Cardiac muscle cell (in vitro differentiated cells and primary cell): ENCODE results near the gene NADK2. TPM values are rescaled to one million over a fixed set of nuclear protein-coding genes. Genes with fewer than 3 reads are reported as not detected.

ENCODE experiments used
- DNase-seq, 2 donors: peaks; one replicate each; pipeline versions ENCODE4 v3.0.0 to v3.0.0-alpha.2; 2010 to 2017; ENCODE audit warnings: low read depth in 1 of 2, low spot score in 1 of 2
- H3K27ac ChIP-seq: fragments of 200-600 bp; sonication (generic); 2 replicates; pipeline ENCODE4 v1.5.1; 2016
- H3K27me3 ChIP-seq: fragments of 200-600 bp; sonication (generic); 2 replicates; pipeline ENCODE4 v1.6.0; 2016; ENCODE audit warnings: control low read depth
- H3K36me3 ChIP-seq: fragments of 200-600 bp; sonication (generic); 2 replicates; pipeline ENCODE4 v1.5.1; 2016; ENCODE audit warnings: control low read depth
- H3K4me1 ChIP-seq: fragments of 200-600 bp; sonication (generic); 2 replicates; pipeline ENCODE4 v1.8.1; 2017; ENCODE audit warnings: low read depth, mild to moderate bottlenecking, mixed run types
- H3K4me3 ChIP-seq: fragments of 200-600 bp; sonication (generic); 2 replicates; pipeline ENCODE4 v1.5.1; 2016; ENCODE audit warnings: mild to moderate bottlenecking
- H3K9me3 ChIP-seq: fragments of 200-600 bp; sonication (generic); 2 replicates; pipeline ENCODE4 v1.5.1; 2017; ENCODE audit warnings: low read depth, mild to moderate bottlenecking, control low read depth
- polyA plus RNA-seq: library from polyadenylated mRNA; unstranded; fragments of >200 nt; fragmentation: Nextera tagmentation; extraction: Ambion mirVana; gene quantifications from 2 replicates; pipeline ENCODE4 v1.2.1, GENCODE V29; 2016
- total RNA-seq: library from RNA; depleted of rRNA; stranded (reverse); fragments of >200 nt; gene quantifications from 2 replicates; pipeline ENCODE4 v1.2.3, GENCODE V29; 2016
- TF ChIP-seq, protein P1 (sequence below): IDR thresholded peaks from 2 replicates; pipeline ENCODE4 v1.5.1; 2012; ENCODE audit warnings: low read depth, mild to moderate bottlenecking, low read length

The NADK2 gene
- total and polyA plus RNA-seq, 2 experiments from 2014 or later, result 37.8 to 41.3 TPM

DNA sequence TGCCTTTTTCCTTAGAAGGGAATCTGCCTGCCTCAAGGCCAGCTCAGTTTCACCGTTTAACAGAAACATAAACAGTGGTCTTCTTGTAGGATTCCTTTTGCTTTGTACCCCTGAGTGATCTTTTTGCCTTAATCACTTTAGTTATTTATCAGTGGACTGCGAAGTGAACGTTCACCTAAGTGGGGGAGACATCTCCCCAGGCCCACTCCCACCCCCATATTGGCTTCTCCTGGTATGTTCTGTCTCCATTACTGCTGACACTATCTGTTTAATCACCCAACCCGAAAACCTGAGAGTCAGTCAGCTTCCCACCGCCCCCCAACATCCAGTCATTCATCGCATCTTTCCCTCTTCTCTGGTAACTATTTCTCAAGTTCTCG lies 88.4 kb downstream of the NADK2 start:
- TF ChIP-seq, protein P1, sequence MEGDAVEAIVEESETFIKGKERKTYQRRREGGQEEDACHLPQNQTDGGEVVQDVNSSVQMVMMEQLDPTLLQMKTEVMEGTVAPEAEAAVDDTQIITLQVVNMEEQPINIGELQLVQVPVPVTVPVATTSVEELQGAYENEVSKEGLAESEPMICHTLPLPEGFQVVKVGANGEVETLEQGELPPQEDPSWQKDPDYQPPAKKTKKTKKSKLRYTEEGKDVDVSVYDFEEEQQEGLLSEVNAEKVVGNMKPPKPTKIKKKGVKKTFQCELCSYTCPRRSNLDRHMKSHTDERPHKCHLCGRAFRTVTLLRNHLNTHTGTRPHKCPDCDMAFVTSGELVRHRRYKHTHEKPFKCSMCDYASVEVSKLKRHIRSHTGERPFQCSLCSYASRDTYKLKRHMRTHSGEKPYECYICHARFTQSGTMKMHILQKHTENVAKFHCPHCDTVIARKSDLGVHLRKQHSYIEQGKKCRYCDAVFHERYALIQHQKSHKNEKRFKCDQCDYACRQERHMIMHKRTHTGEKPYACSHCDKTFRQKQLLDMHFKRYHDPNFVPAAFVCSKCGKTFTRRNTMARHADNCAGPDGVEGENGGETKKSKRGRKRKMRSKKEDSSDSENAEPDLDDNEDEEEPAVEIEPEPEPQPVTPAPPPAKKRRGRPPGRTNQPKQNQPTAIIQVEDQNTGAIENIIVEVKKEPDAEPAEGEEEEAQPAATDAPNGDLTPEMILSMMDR, result no peak
- H3K27me3 ChIP-seq, result no peaks in the 10 kb centered on the region
- H3K4me3 ChIP-seq, result peak overlapping the region; percentile 84
- peak overlapping the region; percentile 81 for H3K27ac ChIP-seq
- H3K4me1 ChIP-seq, result peaks cover 44% of the 10 kb centered on the region
- H3K9me3 ChIP-seq, result no peaks in the 10 kb centered on the region
- H3K36me3 ChIP-seq, result peaks cover 20% of the 10 kb centered on the region
- no peak for DNase-seq

DNA sequence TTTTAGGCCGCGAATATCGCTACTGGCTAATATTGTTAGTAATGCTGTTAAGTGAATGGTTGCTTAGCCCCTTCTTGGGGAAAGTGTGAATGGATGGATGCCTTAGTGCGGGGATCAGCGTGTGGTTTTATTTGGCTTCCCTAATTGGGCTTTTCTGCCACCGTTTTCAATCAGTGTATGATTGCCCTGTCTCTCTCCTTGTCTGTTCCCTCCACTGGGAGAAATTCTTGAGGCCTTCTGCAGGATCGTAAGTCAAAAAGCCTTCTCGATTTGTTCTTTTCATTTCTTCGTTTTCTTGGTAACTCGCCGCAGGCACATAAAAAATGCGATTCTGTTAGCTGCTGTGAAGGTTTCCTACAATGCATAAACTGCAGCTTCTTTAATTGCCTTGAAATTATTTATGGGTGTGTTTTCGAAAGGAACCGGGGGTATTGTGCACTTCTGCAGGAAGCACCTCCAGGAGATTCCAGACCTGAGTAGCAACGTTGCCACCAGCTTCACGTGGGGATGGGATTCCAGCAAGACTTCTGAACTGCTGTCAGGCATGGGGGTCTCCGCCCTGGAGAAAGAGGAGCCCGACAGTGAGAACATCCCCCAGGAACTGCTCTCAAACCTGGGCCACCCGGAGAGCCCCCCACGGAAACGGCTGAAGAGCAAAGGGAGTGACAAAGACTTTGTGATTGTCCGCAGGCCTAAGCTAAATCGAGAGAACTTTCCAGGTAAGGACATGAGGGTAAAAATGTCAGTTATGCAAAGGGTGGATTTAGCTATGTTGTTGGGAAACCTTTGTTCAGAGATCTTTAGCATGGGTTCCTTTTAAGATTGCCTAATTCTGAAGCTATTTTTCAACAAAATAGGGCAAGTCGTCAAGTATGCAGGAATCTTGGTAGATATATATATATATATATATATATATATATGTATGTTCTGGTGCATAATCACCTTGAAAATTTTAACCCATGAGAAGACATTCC lies 89.1 kb downstream of the NADK2 start:
- Histone ChIP-seq H3K36me3 (peaks cover 16% of the 10 kb centered on the region), H3K27me3 (no peaks in the 10 kb centered on the region), H3K27ac (peak overlapping the region; percentile 81), H3K4me1 (peaks cover 38% of the 10 kb centered on the region), H3K4me3 (peak overlapping the region; percentile 84), H3K9me3 (no peaks in the 10 kb centered on the region)
- TF ChIP-seq, protein P1, result no peak
- DNase-seq, result peak; percentile 5 to 35

DNA sequence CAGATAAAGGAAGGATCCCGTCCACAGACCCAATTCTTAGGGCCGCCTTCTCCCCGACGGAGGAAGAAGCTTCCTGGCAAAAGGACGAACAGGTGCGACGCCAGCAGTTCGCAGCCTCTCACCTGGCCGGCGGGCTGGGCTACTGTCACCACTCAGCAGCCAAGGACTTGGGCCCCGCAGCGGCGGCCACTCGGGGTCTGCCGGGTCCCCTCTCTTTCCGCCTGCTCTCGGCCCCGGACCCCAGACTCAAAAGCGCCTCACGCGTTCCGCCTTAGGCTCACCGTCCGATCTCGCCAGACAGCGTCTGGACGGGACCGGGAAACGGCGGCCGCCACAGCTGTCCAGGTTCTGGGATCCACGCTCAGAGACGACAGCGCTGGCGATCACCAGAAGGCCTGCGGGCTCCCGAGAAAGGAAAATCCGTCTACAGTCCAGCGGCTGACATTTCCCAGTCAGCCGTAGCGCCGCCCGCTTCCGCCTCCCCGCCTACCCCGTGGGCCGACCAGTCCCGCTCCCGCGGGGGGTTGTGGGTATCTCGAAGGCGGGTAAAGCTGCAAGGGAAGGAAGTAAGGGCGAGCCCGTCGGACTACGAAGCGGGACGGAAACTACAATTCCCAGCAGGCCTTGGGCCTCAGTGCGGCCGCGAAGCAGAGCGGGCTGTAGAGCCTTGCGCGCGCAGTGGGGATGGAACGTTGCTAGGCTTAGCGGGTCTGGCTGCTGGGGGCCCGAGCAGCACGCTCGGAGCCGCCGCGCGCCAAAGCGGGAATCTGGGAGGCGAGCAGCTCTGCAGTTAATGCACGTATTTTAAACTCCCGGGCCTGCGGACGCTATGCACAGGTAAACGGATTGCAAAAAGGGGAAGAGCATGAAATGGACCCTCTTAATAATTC lies 90.0 kb downstream of the NADK2 start, which contains the start of the genes LMBRD2 and SKP2:
TSS of gene LMBRD2 (minus strand) at position 454 of the 890 bp plus-strand sequence. CDS start 8,538 bp downstream, outside the sequence.
TSS of gene SKP2 (plus strand) at position 678 of the 890 bp plus-strand sequence. CDS start at position 830, 152 bp downstream.
- Histone ChIP-seq H3K27ac (peak within 1 kb of the TSS; percentile 88), H3K27me3 (no peaks in the 10 kb centered on the region), H3K4me3 (peak within 1 kb of the TSS; percentile 84), H3K36me3 (peaks cover 7% of the 10 kb centered on the region), H3K9me3 (no peaks in the 10 kb centered on the region), H3K4me1 (peaks cover 30% of the 10 kb centered on the region)
- TF ChIP-seq, protein P1, result no peak
- peak; percentile 99 for DNase-seq

DNA sequence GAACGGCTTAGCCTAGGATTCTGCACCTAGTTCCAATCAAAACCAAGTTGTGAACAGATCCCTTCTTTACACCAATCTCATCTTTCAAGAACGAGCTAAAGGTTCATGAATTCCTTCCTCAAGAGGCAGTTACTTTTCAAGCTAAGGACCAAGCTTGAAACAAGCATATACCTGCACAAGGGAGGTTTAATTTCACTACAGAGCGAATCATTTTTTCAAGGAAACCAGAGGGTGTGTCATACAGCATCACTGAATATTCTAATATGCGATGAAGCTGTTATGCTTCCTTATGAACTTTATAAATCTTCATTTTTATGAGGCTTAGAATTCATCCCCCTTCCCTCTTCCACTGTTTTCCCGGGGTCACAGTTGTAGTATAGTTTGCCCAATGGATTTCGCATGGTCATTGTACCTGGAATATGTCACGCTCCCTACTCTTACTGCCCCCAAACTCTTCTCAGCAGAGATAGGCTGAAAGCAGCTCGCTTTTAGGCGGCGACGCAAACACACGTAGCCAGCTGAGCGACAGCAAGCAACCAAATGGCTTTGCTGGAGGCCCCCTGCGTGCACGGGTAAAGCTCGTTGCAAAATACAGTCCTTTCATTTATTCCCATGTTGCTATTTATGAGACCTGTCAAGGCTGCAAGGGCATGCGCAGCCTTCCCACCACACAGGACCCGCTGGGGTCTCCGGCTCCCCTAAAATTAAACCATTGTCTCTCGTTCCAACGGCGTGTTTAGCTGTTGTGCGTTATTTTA lies 90.9 kb downstream of the NADK2 start:
- TF ChIP-seq, protein P1, result no peak
- Histone ChIP-seq H3K27ac (peak overlapping the region; percentile 88), H3K36me3 (no peaks in the 10 kb centered on the region), H3K4me1 (peaks cover 23% of the 10 kb centered on the region), H3K27me3 (no peaks in the 10 kb centered on the region), H3K9me3 (no peaks in the 10 kb centered on the region), H3K4me3 (peak overlapping the region; percentile 84)
- peak; percentile 47 to 78 for DNase-seq
